Tibial nerve (tissue), 3 donors: ENCODE measurements around the gene CDC42SE1.

Experiments
- CTCF ChIP-seq, 5 experiments: fragments of 200-600 bp in 3 of 5; fragments of 450-650 bp in 2 of 5; sonication (generic) in 3 of 5; IDR thresholded peaks; one replicate each; pipeline ENCODE4 v1.5.1; 2016 to 2019; ENCODE audit warnings: antibody characterized with exemption in 5 of 5, mild to moderate bottlenecking in 3 of 5, moderate library complexity in 2 of 5
- POLR2A ChIP-seq, 2 donors: fragments of 450-650 bp; IDR thresholded peaks; one replicate each; pipeline ENCODE4 v1.6.1; 2017; ENCODE audit warnings: antibody characterized with exemption in 2 of 2, mild to moderate bottlenecking in 2 of 2, moderate library complexity in 2 of 2

GRCh38 chr1:151061704-151062103, 2.3 kb upstream of the CDC42SE1 start:
- TF ChIP-seq CTCF (IDR thresholded peaks at IDR 0.05) (no peak), POLR2A (IDR thresholded peaks at IDR 0.05) (no peak)
